DOHH2 (cell line): Measurements from ENCODE around the gene FZD1.

Experiments used
- EZH2phosphoT487 ChIP-seq: fragments of 200-600 bp; sonication (generic); IDR thresholded peaks from 2 replicates; pipeline ENCODE4 v1.6.1; 2017; ENCODE audit warnings: borderline replicate concordance, mild to moderate bottlenecking, antibody characterized with exemption, low read length, moderate library complexity, mixed read lengths
- TF ChIP-seq, protein P1 (sequence below): fragments of 200-600 bp; sonication (generic); IDR thresholded peaks from one replicate; pipeline ENCODE4 v1.5.1; 2014; ENCODE audit warnings: antibody characterized with exemption, mild to moderate bottlenecking, low read depth, low read length; ENCODE audit not compliant: poor library complexity, severe bottlenecking

- TF ChIP-seq, protein P1, sequence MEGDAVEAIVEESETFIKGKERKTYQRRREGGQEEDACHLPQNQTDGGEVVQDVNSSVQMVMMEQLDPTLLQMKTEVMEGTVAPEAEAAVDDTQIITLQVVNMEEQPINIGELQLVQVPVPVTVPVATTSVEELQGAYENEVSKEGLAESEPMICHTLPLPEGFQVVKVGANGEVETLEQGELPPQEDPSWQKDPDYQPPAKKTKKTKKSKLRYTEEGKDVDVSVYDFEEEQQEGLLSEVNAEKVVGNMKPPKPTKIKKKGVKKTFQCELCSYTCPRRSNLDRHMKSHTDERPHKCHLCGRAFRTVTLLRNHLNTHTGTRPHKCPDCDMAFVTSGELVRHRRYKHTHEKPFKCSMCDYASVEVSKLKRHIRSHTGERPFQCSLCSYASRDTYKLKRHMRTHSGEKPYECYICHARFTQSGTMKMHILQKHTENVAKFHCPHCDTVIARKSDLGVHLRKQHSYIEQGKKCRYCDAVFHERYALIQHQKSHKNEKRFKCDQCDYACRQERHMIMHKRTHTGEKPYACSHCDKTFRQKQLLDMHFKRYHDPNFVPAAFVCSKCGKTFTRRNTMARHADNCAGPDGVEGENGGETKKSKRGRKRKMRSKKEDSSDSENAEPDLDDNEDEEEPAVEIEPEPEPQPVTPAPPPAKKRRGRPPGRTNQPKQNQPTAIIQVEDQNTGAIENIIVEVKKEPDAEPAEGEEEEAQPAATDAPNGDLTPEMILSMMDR, result peak; percentile 92
- no peak for TF ChIP-seq EZH2phosphoT487
Observed at GRCh38 chr7:91288208-91288824, 24.1 kb downstream of the FZD1 start.
